Prostate gland (tissue), 2 donors: Measurements from ENCODE around the gene KCNG2. TPM values are rescaled to one million over a fixed set of nuclear protein-coding genes. Genes with fewer than 3 reads are reported as not detected.

Experiments
- DNase-seq: peaks from one replicate; pipeline ENCODE4 v3.0.0-alpha.2; 2019; ENCODE audit warnings: low spot score
- H3K27ac ChIP-seq, 2 donors: fragments of 200-600 bp; sonication (generic); 2 replicates each; pipeline ENCODE4 v1.5.1; 2017 to 2019
- H3K27me3 ChIP-seq: fragments of 200-600 bp; sonication (generic); replicated peaks from 2 replicates; pipeline ENCODE4 v1.5.1; 2019; ENCODE audit not compliant: insufficient read depth
- H3K36me3 ChIP-seq, 2 donors: fragments of 200-600 bp; sonication (generic); 1 replicate in 1 of 2; 2 replicates in 1 of 2; pipeline versions ENCODE4 v1.5.1 to v1.8.1; 2017 to 2019
- H3K4me1 ChIP-seq: fragments of 200-600 bp; sonication (generic); replicated peaks from 2 replicates; pipeline ENCODE4 v1.5.1; 2019
- H3K4me3 ChIP-seq, 2 donors: fragments of 200-600 bp; sonication (generic); 2 replicates each; pipeline ENCODE4 v1.5.1; 2017 to 2019
- H3K9me3 ChIP-seq: fragments of 200-600 bp; sonication (generic); 2 replicates; pipeline ENCODE4 v1.5.1; 2017
- CTCF ChIP-seq, 4 experiments: fragments of 200-600 bp in 2 of 4; fragments of 450-650 bp in 2 of 4; sonication (generic) in 2 of 4; IDR thresholded peaks; 1 replicate in 3 of 4; 2 replicates in 1 of 4; pipeline ENCODE4 v1.5.1; 2016 to 2019; ENCODE audit warnings: antibody characterized with exemption in 4 of 4, mild to moderate bottlenecking in 2 of 4, moderate library complexity in 2 of 4
- POLR2A ChIP-seq: fragments of 450-650 bp; IDR thresholded peaks from one replicate; pipeline ENCODE4 v1.6.1; 2016; ENCODE audit warnings: antibody characterized with exemption, mild to moderate bottlenecking
- POLR2AphosphoS5 ChIP-seq: sonication (generic); formaldehyde crosslinking; IDR thresholded peaks from one replicate; pipeline ENCODE4 v1.6.1; 2017; ENCODE audit warnings: antibody characterized with exemption
- WGBS: methylation state at CpG from one replicate; pipeline ENCODE4 v1.1.5; 2018; 5-methylcytosine and 5-hydroxymethylcytosine counted together
- intact Hi-C: fragments of 100-400 bp; cut with DNase I; formaldehyde crosslinking; loops from one replicate; pipeline ENCODE4 v1.14.2; 2022
- total RNA-seq, 2 donors: library from RNA; depleted of rRNA; stranded (reverse); fragments of >200 nt; gene quantifications; one replicate each; pipeline ENCODE4 v1.1.0, GENCODE V29; 2016

The KCNG2 gene
- total RNA-seq, 2 donors from 2014 or later = 3.7 TPM; not detected in 1

GRCh38 chr18:79945118-79946042 is 147.6 kb downstream of the KCNG2 start:
- H3K9me3 ChIP-seq = no peaks in the 10 kb centered on the region
- intact Hi-C loops = loop anchor here (10.0 kb wide), 1 partner anchor 261 kb away; no protein-coding TSS in a partner anchor
- no peak for DNase-seq
- H3K4me3 ChIP-seq = no peak overlapping the region
- TF ChIP-seq POLR2A (no peak), CTCF (IDR thresholded peaks at IDR 0.05) (no peak), POLR2AphosphoS5 (no peak)
- no peak overlapping the region for H3K27ac ChIP-seq
- H3K36me3 ChIP-seq = no peaks in the 10 kb centered on the region
- 72% methylated on average over 17 of the region's 17 CpGs for WGBS
- peaks cover 13% of the 10 kb centered on the region for H3K4me1 ChIP-seq
- H3K27me3 ChIP-seq = no peaks in the 10 kb centered on the region

GRCh38 chr18:79947054-79947755 is 149.5 kb downstream of the KCNG2 start:
- TF ChIP-seq POLR2AphosphoS5 (peak; percentile 14), CTCF (IDR thresholded peaks at IDR 0.05) (no peak)
- H3K36me3 ChIP-seq = no peaks in the 10 kb centered on the region
- intact Hi-C loops = loop anchor here (10.0 kb wide), 1 partner anchor 262 kb away; no protein-coding TSS in a partner anchor
- H3K4me3 ChIP-seq = no peak overlapping the region
- H3K27ac ChIP-seq = no peak overlapping the region
- H3K9me3 ChIP-seq = no peaks in the 10 kb centered on the region
- 62% methylated on average over 13 of the region's 14 CpGs for WGBS
- H3K27me3 ChIP-seq = no peaks in the 10 kb centered on the region
- H3K4me1 ChIP-seq = peaks cover 10% of the 10 kb centered on the region
- DNase-seq = no peak

GRCh38 chr18:79947881-79948610 is 150.3 kb downstream of the KCNG2 start:
- TF ChIP-seq CTCF (IDR thresholded peaks at IDR 0.05) = no peak
- TF ChIP-seq POLR2AphosphoS5 = no peak
- no peak for TF ChIP-seq POLR2A
- no peak overlapping the region for H3K27ac ChIP-seq
- DNase-seq = no peak
- H3K9me3 ChIP-seq = no peaks in the 10 kb centered on the region
- H3K4me3 ChIP-seq = no peak overlapping the region
- H3K36me3 ChIP-seq = no peaks in the 10 kb centered on the region
- intact Hi-C loops = loop anchor here (10.0 kb wide), 1 partner anchor 263 kb away; no protein-coding TSS in a partner anchor
- H3K4me1 ChIP-seq = peaks cover 10% of the 10 kb centered on the region
- no peaks in the 10 kb centered on the region for H3K27me3 ChIP-seq
- 83% methylated on average over 15 of the region's 15 CpGs for WGBS

- DNase-seq = no peak
- no peak overlapping the region for H3K4me3 ChIP-seq
- peaks cover 10% of the 10 kb centered on the region for H3K4me1 ChIP-seq
These were observed 151.1 kb downstream of the KCNG2 start for GRCh38 chr18:79948719-79949411.

More at GRCh38 chr18:79948719-79949411, 151.1 kb downstream of the KCNG2 start:
- WGBS = 87% methylated on average over 23 of the region's 23 CpGs
- intact Hi-C loops = loop anchor here (10.0 kb wide), 1 partner anchor 264 kb away; no protein-coding TSS in a partner anchor
- TF ChIP-seq CTCF (IDR thresholded peaks at IDR 0.05) = no peak
- TF ChIP-seq POLR2AphosphoS5 = no peak
- TF ChIP-seq POLR2A = no peak
- Histone ChIP-seq H3K27me3 (no peaks in the 10 kb centered on the region), H3K27ac (no peak overlapping the region), H3K36me3 (no peaks in the 10 kb centered on the region), H3K9me3 (no peaks in the 10 kb centered on the region)
